Kidney tubule cell (primary cell): ENCODE results near the gene CGB7.
"Not testable (repeated sequence)": the region's sequence is repeated elsewhere in the genome, so short reads cannot be mapped to it uniquely, and the experiment has no call there.

Experiments
- DNase-seq: peaks from one replicate; pipeline ENCODE4 v3.0.0-alpha.2; 2018; ENCODE audit warnings: low spot score

Gene CGB7

DNA sequence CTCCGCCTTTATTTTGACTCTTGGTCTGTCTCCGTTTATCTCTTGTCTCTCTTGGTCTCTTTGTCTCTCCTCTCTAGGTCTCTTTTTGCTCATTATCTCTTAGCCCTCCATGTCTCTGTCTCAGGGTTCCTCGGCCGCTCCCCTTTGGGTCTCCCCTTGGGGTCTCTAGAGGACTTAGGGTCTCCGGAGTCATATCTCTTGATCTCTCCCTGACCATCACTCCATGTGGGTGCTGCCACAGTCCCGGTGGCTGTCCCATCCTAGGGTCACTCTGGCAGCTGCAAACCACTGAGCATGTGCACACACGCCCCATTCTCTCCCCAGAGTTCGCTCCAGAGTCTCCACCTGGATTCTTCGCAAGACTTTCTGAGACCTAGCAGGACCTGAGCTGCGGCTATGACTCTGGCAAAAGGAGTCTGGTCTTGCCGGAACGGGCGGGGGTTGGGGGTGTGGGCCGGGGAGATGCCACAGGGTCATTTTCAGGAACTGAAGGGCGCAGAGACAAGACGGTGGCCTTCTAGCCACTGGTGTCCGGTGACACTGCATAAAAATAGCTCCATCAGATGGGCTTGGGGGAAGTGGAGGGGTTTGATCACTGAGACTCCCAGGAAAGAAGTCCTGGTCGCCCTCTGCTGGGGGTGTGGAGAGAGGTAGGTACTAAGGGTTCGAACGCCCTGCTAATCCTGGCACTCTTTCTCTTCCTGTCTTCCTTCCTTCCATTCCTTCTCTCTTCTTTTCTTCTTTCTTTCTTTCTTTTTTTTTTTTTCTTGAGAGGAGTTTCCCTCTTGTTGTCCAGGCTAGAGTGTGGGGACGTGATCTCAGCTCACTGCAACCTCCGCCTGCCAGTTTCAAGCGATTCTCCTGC lies 16.2 kb upstream of the CGB7 start:
- peak; percentile 32 for DNase-seq

DNA sequence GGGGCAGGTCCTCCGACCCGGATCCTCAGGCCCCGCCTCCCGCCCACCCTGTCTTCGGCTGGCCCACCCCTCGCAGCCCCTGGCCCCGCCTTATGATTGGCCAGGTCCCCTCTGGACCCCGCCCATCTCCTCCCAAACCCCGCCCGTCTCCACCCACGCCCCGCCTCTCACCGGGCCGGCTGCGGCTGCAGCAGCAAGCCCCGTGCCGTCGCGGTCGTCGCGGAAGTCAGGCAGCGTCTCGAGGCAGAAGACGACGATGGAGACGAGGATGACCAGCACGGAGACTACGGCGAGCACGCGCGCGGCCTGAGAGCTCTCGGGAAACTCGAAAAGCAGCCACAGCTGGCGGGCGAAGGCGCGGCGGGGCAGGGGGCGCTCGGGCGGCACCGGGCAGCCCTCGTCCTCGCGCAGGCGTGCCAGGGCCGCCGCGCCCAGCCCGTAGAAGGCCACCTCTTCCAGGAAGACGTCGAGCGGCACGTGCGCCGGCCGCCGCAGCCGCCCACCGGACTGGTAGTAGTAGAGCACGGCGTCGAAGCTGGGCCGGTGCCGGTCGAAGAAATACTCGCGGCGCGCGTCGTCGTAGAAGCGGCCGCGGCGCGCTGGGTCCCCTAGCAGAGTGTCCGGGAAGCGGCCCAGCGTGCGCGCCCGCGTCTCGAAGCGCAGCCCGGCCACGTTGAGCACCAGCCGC lies 14.5 kb upstream of the CGB7 start:
- no peak for DNase-seq

DNA sequence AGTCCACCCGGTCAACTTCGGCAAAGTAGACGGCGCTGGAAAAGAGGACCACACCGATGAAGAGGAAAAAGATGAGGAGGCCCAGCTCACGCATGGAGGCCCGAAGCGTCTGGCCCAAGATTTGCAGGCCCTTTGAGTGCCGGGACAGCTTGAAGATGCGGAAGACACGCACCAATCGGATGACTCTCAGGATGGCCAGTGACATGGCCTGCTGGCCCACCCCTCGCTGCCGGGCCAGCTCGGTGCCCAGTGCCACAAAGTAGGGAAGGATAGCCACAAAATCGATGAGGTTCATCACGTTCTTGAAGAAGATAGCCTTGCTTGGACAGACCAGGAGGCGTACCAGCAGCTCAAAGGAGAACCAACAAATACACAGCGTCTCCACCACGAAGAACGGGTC lies 12.9 kb upstream of the CGB7 start:
- no peak for DNase-seq

DNA sequence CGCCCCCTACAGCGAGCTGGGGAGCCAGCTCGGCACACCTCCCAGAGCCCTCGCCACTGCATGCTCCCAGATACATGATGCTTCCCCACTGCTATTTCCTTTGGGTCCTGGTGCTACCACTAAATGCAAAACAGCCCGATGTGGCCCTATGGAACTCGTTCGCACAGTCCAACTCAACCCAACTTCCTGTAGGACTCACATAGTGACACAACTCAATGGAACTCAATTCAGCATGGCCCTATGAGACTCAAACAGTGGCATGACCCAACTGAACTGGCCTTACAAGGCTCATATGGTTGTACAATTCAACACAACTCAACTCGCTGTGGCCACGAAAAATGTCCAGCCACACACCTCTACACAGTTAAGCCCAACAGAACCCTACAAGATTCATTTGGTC lies 11.5 kb upstream of the CGB7 start:
- DNase-seq, result no peak

DNA sequence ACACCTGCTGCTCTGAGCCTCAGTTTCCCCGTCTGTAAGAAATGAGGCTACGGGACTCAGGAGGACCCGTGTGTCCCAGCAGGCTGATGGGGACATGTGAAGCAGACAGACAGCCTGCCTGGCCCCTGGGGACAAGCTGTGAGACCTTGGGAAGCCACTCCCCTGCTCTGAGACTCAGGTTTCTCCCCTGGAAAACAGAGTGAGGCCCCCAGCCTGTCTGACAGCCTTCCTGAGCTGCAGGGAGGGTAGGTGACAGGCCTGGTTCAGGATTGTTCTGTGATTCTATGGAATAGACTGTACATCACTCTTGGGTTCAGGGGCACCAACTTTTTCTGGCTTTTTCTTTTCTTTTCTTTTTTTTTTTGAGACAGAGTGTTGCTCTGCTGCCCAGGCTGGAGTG lies 10.0 kb upstream of the CGB7 start:
- no peak for DNase-seq

DNA sequence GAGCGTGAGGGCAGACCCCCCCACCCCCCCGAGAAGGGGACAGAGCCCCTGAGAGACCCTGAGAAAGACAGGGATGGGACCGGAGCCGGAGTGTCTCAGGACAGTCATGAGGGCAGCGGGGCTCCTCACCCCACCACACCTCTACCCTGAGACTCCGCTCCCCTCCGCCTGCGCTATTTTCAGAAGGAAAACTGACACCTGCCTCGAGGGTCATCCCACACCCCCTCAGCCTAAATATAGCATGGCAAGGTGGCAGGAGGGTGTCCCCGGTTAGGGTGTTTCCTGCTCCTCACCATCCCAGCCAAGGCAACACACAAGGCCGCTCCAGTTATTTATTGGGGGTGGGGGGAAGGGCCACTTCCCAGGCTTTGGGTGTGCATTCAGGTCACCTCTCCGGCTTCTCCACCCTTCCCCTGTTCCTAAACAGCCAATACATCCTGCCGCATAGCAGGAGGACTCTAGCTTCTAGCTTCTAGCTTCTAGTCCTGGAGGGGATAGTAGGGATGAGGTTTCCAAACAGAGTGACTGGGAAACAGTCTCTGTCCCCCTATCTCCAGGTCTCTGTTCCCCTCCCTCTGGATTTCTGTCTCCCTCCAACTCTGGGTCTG lies 8.5 kb upstream of the CGB7 start:
- no peak for DNase-seq

DNA sequence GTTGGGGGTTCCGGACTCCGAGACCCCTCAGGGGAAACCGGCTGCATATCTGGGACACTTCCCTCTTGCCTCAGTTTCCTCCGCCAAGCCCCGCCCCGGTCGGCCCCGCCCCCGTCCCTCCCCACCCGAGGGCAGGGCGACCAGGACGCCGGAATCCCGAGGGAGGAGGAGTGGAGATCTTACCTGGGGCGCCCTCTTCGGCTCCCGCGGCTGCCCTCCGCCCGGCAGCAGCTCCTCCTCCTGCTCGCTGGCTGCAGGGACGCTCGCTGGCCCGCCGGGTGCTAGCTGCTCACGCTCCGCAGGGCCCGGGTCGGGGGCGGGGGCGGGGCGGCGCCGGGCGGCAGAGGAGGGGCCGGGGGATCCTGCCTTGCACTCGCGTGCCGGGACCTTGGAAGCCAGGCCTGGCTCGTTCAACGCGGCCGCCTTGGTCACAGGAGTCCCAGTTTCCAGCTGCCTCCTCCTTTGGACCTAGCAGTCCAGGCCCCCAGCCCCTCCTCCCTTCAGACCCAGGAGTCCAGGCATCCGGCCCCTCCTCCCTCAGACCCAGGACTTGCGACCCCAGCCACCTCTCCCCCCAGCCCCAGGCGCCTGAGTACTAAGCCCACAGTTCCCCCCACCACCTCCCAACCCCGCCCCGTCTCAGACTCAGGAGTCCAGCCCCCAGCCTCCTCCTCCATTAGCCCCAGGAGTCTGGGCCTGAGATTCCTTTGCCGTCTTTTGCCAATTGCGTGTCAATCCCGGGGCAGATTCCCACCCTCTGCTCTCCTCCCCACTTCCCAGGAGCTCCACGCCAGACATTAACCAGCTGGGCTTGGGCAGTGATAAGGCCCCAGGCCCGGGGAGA lies 7.4 kb upstream of the CGB7 start, which contains the start of gene NTF4:
TSS of gene NTF4 (minus strand) at position 51 of the 844 bp plus-strand sequence. CDS start 2,821 bp downstream, outside the sequence.
- DNase-seq, result peak; percentile 37

DNA sequence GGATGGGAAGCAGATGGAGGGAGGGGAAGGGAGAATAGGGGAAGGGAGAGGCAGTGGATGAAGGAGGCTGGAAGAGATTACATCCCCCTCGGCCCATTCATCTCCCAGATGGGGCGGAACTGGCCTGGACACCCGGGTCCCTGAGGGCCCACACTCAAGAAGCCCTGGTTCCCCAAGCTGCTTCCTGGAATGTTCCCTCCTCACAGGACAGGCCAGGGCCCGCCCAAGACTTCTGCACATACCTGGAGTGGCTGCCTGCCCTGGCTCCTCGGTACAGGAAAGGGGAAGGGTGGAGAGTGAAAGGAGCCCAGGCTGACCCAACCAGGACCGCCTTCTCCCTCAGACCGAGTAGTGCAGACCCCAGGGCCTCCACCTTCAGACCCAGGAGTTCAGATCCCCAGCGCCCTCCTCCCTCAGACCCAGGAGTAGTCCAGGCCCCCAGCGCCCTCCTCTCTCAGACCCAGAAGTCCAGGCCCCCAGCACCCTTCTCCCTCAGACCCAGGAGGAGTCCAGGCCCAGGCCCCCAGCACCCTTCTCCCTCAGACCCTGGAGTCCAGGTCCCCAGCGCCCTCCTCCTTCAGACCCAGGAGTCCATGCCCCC lies 6.6 kb upstream of the CGB7 start:
- no peak for DNase-seq

DNA sequence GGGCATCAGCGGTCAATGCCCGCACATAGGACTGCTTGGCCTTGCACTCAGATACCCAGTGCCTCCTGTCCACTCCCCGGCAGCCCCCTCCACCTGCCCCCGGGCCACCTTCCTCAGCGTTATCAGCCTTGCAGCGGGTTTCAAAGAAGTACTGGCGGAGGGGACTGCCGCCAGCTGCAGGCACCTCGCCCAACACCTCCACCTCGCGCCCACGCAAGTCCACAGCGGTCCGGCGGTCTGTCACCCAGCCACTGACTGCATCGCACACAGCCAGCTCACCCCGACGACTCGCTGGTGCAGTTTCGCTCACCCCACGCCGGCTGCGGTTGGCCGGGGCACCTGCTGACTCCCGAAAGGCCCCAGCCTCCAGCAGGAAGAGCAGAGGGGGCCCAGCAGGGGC lies 3.9 kb upstream of the CGB7 start:
- no peak for DNase-seq

DNA sequence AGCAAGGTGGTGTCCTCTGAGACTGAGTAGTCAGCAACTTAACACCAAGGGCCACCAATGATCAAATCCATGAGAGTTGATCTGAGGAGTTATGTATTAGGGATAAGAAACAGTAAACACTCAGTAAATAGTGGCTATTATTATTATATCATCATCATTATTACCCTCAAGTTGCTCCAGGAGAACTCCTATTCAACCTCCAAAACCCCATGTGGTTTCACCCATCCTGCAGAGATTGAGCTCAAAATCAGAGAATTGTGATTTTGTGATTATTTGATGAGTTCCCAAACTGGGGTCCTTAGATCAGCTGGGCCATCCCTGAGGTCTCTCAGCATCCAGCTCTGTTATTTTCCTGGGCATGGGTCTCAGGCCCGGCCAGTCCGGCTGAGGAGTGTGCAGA lies 3.5 kb upstream of the CGB7 start:
- DNase-seq, result no peak

DNA sequence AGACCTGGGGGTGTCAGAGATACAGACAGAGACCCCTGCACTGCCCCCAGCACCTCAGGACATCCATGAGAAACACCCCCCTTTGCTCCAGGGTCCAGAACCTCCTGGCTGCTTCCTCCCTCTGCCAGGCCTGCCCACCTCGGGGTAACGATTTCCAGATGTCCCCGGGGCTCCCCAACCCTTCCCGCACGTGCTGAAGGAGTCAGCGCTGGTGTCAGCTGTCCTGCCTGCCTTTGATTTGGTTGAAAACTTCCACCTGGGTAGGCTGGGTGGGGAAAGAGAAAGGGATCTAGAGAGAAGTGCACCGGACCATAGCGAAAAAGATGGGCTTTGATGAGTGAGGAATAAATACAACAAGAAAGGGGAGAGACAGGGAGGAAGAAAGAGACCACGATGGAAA lies 1.5 kb upstream of the CGB7 start:
- no peak for DNase-seq

DNA sequence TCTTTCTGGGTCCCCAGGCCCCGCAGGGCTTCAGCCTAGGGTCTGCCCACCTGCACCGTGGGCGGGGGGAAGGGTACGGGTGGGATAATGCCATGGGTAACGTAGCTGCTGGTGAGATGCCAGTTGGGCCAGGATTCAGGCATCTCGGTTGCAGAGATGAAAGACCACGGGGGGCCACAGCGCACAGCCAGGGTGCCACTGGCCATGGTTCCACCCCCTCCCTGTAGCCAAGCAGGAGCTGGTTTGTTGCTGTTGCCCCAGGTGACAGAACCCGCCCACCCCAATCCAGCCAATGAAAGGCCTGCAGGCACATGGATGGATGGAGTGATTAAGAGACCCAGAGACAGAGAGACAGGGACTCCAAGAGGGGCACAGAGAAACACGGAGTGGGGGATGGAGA lies 1.0 kb upstream of the CGB7 start:
- DNase-seq, result peak; percentile 21

DNA sequence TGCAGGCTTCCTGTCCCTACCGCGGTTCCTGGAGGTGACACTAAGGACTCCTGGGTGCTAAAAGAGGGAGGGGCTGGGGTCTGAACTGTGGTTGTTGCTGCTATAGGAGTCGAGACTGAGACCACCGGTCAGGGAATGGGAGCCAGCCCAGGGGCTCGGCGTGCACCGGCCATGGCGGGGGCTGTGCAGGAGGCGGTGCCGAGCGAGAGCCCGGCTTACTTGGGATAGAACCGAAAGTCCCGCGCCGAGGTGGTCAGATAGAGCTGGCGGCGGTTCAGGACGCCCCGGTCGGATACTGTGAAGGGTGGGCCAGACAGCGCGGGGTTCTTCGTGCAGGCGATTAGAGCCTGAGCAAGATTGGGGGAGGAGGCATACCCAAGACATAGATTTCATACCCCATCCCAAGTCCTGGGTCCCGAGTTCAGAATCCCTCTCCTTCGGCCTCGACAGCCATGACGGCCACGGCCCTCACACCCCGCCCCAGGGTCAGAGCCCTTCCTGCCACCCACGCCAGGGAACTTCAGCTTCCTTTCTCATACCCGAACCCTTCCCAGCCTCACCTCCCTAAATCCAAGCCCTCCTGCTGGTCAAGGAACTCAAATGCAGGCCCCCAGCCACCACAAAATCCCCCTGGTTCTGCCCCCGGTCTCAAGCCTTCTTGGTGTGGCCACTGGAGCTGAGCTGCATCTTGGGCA lies 500 bp downstream of the CGB7 start:
- not testable (repeated sequence) for DNase-seq

DNA sequence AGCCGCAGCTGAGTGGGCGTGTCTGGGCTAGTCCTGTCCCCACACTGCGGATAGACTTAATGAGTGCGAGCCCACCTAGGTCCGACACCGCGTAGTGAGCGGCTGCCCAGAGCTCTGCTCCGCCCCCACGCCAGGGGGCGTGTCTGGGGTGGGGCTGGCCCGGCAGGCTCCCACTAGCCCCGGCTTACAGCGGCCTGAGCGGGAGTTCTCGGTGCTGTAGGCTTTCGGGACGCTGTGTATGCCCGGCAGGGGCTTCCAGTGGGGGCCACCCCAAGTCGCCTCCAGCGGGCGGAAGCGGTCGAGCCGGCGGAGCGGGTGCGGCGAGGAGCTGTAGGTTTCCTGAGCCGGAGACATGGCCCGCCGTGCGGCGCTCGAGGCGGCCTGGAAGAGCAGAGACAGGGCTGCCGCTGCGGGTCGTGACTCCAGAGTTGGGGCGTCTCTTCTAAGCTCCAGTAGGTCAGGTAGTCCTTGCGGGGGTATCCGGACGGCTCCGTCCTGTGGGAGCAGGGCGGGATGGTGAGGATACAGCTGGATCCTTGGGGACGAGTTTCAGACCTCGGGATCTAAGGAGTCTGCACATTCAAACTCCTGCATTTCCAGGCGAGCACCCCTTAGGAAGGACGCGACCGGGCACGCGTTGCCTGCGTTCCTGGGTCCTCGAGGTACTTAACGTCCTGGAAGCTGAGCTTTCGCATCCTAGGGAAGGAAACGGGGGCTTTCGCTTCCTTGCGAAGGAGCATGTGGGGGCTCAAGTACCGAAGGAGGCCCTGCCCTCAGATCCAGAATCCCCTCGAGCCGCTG lies 1.2 kb downstream of the CGB7 start:
- peak; percentile 52 for DNase-seq

DNA sequence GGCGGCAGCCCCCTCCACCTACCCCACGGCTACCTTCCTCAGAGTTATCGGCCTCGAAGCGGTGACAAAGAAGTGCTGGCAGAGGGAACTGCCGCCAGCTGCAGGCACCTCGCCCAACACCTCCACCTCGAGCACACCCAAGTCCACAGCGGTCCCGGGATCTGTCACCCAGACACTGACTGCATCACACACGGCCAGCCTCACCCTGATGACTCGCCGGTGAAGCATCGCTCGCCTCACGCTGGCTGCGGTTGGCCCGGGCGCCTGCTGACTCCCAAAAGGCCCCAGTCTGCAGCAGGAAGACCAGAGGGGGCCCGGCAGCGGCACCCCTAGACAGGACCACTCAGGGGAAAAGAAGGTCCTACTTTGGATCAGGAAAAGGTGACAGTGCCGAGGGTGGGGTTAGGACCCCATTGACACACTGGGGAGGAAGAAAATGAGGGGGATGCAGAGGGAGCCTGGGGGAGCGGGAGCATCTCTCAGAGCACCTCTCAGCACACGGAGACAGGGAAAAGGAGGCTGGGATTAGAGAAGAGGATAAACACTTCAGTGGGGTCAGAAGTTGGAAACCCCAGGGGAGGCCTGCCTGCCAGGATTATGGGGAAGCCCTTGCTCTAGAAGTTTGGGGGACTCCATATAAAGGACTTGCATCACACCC lies 7.0 kb downstream of the CGB7 start:
- peak; percentile 61 for DNase-seq

DNA sequence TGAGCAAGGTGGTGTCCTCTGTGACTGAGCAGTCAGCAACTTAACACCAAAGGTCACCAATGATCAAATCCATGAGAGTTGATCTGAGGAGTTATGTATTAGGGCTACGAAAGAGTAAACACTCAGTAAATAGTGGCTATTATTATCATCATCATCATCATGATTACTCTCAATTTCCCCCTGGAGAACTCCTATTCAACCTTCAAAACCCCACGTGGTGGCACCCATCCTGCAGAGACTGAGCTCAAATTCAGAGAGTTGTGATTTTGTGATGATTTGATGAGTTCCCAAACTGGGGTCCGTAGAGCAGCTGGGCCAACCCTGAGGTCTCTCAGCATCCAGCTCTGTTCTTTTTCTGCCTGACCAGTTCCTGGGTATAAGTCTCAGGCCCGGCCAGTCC lies 7.7 kb downstream of the CGB7 start:
- not testable (repeated sequence) for DNase-seq

DNA sequence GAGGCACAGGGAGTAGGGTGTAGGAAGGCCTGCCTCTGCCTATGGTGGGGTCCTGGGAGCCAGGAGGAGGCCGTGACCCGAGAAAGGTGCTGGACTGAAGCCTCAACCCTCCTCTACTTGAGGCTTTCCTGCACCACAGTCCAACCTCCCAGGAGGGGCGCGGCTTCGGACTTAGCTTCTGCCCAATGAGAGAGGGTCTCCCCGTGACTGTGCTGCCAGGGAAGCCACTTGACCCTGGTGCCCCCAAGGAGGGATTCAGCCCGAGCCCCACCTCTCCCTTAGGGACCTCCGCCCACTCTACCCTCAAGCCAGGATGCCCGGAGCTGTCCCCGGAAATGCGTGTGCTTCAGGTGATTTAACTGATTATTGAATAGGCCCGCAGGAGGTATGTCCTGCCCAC lies 8.5 kb downstream of the CGB7 start, which contains the start of gene CGB8:
TSS of gene CGB8 (minus strand) at position 101 of the 400 bp plus-strand sequence. CDS start 372 bp downstream, outside the sequence.
- not testable (repeated sequence) for DNase-seq

DNA sequence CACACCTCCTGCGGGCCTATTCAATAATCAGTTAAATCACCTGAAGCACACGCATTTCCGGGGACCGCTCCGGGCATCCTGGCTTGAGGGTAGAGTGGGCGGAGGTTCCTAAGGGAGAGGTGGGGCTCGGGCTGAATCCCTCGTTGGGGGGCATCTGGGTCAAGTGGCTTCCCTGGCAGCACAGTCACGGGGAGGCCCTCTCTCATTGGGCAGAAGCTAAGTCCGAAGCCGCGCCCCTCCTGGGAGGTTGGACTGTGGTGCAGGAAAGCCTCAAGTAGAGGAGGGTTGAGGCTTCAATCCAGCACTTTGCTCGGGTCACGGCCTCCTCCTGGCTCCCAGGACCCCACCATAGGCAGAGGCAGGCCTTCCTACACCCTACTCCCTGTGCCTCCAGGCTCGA lies 14.0 kb downstream of the CGB7 start, which contains the start of gene CGB5:
TSS of gene CGB5 (plus strand) at position 301 of the 400 bp plus-strand sequence. CDS start 362 bp downstream, outside the sequence.
- not testable (repeated sequence) for DNase-seq

DNA sequence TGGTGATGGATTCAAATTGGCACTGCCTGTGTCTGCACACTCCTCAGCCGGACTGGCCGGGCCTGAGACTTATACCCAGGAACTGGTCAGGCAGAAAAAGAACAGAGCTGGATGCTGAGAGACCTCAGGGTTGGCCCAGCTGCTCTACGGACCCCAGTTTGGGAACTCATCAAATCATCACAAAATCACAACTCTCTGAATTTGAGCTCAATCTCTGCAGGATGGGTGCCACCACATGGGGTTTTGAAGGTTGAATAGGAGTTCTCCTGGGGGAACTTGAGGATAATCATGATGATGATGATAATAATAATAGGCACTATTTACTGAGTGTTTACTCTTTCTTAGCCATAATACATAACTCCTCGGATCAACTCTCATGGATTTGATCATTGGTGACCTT lies 14.9 kb downstream of the CGB7 start:
- DNase-seq, result not testable (repeated sequence)
